H1 (cell line): ENCODE measurements around the gene SESN3. TPM values are rescaled to one million over a fixed set of nuclear protein-coding genes. Genes with fewer than 3 reads are reported as not detected.

Source experiments
- SAP30 ChIP-seq: fragments of 300-600 bp; sonication (generic); IDR thresholded peaks from 2 replicates; pipeline ENCODE4 v1.7.1; 2012; ENCODE audit warnings: low read length, moderate library complexity, mild to moderate bottlenecking, inconsistent platforms; ENCODE audit not compliant: insufficient read depth, insufficient replicate concordance
- SIX5 ChIP-seq: IDR thresholded peaks from 2 replicates; pipeline ENCODE4 v1.6.1; 2011; ENCODE audit warnings: mild to moderate bottlenecking, low read depth, low read length
- TEAD4 ChIP-seq: IDR thresholded peaks from 2 replicates; pipeline ENCODE4 v1.6.1; 2012; ENCODE audit warnings: low read depth, low read length, inconsistent platforms, mixed read lengths
- ZNF274 ChIP-seq: IDR thresholded peaks from 2 replicates; pipeline ENCODE4 v1.7.0; 2012; ENCODE audit warnings: low read length, borderline replicate concordance; ENCODE audit errors: extremely low read depth
- polyA plus RNA-seq, 7 experiments: library from polyadenylated mRNA; depleted of rRNA in 3 of 7; stranded (reverse) in 5 of 7; unstranded in 2 of 7; fragments of >200 nt in 5 of 7; fragments of 200-250 nt in 2 of 7; gene quantifications; 1 replicate in 5 of 7; 2 replicates in 1 of 7; 4 replicates in 1 of 7; pipeline versions ENCODE4 v1.2.1 to v1.2.3, GENCODE V29; 2011 to 2013; ENCODE audit warnings: missing spikeins in 2 of 7, mixed read lengths in 2 of 7
- total RNA-seq: library from RNA; stranded (reverse); fragmentation: NEBNext Ultra II Directional; extraction: Animal tissue kit (Norgen Biotek cat#: 25700); gene quantifications from 2 replicates; pipeline ENCODE4 v1.2.1, GENCODE V29; 2021
- TF ChIP-seq, protein P1 (sequence below): IDR thresholded peaks from 2 replicates; pipeline ENCODE4 v1.6.1; 2011; ENCODE audit warnings: low read depth, mild to moderate bottlenecking, low read length; ENCODE audit not compliant: insufficient read depth

Gene SESN3
- total and polyA plus RNA-seq, 2 of the 8 experiments (the other 6 are each of a cell fraction or from before 2014, with no cell fraction given), result 10.2 to 31.1 TPM

DNA sequence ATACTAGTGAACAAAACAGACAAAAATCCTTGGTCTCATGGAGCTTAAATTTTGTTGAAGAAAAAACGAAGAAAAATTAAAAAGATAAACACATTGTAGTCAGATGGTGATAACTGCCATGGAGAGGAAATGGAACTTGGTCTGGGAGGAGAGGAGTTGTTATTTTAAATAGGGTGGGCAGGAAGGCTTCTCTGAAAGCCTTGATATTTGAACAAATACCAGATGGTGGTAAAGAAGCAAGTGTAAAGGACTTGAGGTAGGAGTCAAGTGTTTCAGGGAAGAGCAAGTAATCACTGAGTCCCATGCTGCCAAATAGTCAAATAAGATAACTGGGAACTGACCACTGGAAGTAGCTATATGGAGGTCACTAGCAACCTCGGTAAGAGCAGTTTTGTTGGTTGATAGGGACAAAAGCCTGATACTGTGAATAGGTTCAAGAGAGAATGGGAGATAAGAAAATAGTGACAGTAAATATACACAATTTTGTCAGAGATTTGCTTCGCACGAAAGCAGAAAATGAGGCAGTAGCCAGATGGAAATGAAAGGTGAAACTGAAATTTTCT, 55.1 kb downstream of the SESN3 start (continued):
- no peak for TF ChIP-seq TEAD4
- TF ChIP-seq ZNF274, result no peak
- TF ChIP-seq SAP30, result no peak
- no peak for TF ChIP-seq SIX5
- TF ChIP-seq, protein P1, sequence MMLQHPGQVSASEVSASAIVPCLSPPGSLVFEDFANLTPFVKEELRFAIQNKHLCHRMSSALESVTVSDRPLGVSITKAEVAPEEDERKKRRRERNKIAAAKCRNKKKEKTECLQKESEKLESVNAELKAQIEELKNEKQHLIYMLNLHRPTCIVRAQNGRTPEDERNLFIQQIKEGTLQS, result no peak
